ENCODE results near the gene RNF41.

GRCh38 chr12:56252649-56253048 is 30.9 kb upstream of the RNF41 start:
- TF ChIP-seq MYC (IDR thresholded peaks at IDR 0.05; ENCODE audit: low read depth, low read length) = no peak
- TF ChIP-seq POLR2A (IDR thresholded peaks at IDR 0.05; ENCODE audit: extremely low read depth, insufficient read length) = no peak
- no peak for TF ChIP-seq CTCF (IDR thresholded peaks at IDR 0.05; ENCODE audit: low read depth, low read length)
- no peak for TF ChIP-seq MAX (IDR thresholded peaks at IDR 0.05; ENCODE audit: low read depth, low read length)
